Astrocyte (in vitro differentiated cells and primary cell): ENCODE results near the gene BORCS5. TPM values are rescaled to one million over a fixed set of nuclear protein-coding genes. Genes with fewer than 3 reads are reported as not detected.

Source experiments
- DNase-seq: peaks from one replicate; pipeline ENCODE4 v3.0.0-alpha.2; 2010; ENCODE audit warnings: low read depth
- FAIRE-seq: peaks from 2 replicates; lab custom pipeline; 2011; peaks lifted over from hg19 to GRCh38; lab: Jason Lieb, UNC
- H2AFZ ChIP-seq: 2 replicates; pipeline ENCODE4 v1.6.0; 2012; ENCODE audit warnings: low read depth, low read length, inconsistent platforms
- H3K27ac ChIP-seq: 2 replicates; pipeline ENCODE4 v1.5.1; 2011; ENCODE audit warnings: low read depth, low read length, inconsistent platforms
- H3K27me3 ChIP-seq: 2 replicates; pipeline ENCODE4 v1.6.0; 2011; ENCODE audit warnings: low read length, inconsistent platforms; ENCODE audit not compliant: insufficient read depth
- H3K36me3 ChIP-seq: 2 replicates; pipeline ENCODE4 v1.5.1; 2011; ENCODE audit warnings: low read length, inconsistent platforms; ENCODE audit not compliant: insufficient read depth
- H3K4me1 ChIP-seq: 2 replicates; pipeline ENCODE4 v1.5.1; 2011; ENCODE audit warnings: low read length, inconsistent platforms; ENCODE audit not compliant: insufficient read depth
- H3K4me2 ChIP-seq: 2 replicates; pipeline ENCODE4 v1.6.0; 2012; ENCODE audit warnings: low read length, inconsistent platforms
- H3K4me3 ChIP-seq: 2 replicates; pipeline ENCODE4 v1.5.1; 2011; ENCODE audit warnings: low read depth, mild to moderate bottlenecking, low read length, inconsistent platforms; ENCODE audit not compliant: insufficient read depth
- H3K79me2 ChIP-seq: 2 replicates; pipeline ENCODE4 v1.6.0; 2012; ENCODE audit warnings: mild to moderate bottlenecking, low read length, inconsistent platforms; ENCODE audit not compliant: insufficient read depth
- H3K9ac ChIP-seq: 2 replicates; pipeline ENCODE4 v1.6.0; 2012; ENCODE audit warnings: mild to moderate bottlenecking, low read length, inconsistent platforms
- H3K9me3 ChIP-seq: 2 replicates; pipeline ENCODE4 v1.5.1; 2012; ENCODE audit warnings: low read depth, mild to moderate bottlenecking, low read length, inconsistent platforms; ENCODE audit not compliant: insufficient read depth
- H4K20me1 ChIP-seq: 2 replicates; pipeline ENCODE4 v1.6.0; 2012; ENCODE audit warnings: low read length, inconsistent platforms; ENCODE audit not compliant: insufficient read depth
- H3K27ac Mint-ChIP-seq: one replicate; pipeline ENCODE4 v1.8.0; 2021; ENCODE audit warnings: mild to moderate bottlenecking, mixed read lengths; ENCODE audit not compliant: unreplicated experiment
- H3K27me3 Mint-ChIP-seq: one replicate; pipeline ENCODE4 v1.8.0; 2021; ENCODE audit warnings: low read depth, mixed read lengths; ENCODE audit not compliant: unreplicated experiment
- H3K36me3 Mint-ChIP-seq: one replicate; pipeline ENCODE4 v1.8.0; 2021; ENCODE audit warnings: low read depth, mixed read lengths; ENCODE audit not compliant: unreplicated experiment
- H3K4me1 Mint-ChIP-seq: one replicate; pipeline ENCODE4 v1.8.0; 2021; ENCODE audit warnings: low read depth, mixed read lengths; ENCODE audit not compliant: unreplicated experiment
- H3K4me3 Mint-ChIP-seq: one replicate; pipeline ENCODE4 v1.8.0; 2021; ENCODE audit warnings: mild to moderate bottlenecking, moderate library complexity, mixed read lengths; ENCODE audit not compliant: unreplicated experiment
- H3K9me3 Mint-ChIP-seq: one replicate; pipeline ENCODE4 v1.8.0; 2021; ENCODE audit warnings: mild to moderate bottlenecking, mixed read lengths; ENCODE audit not compliant: unreplicated experiment
- EZH2 ChIP-seq: IDR thresholded peaks from 2 replicates; pipeline ENCODE4 v1.6.1; 2012; ENCODE audit warnings: mild to moderate bottlenecking, low read length, inconsistent platforms; ENCODE audit not compliant: insufficient read depth
- total RNA-seq: library from RNA; stranded (reverse); gene quantifications from 2 replicates; pipeline ENCODE4 v1.2.1, GENCODE V29; 2021
- TF ChIP-seq, protein P1 (sequence below): IDR thresholded peaks from 2 replicates; pipeline ENCODE4 v1.5.1; 2011; ENCODE audit warnings: low read depth, mild to moderate bottlenecking, inconsistent platforms, low read length, moderate library complexity; ENCODE audit not compliant: insufficient read depth

The BORCS5 gene
- total RNA-seq, 1 donor from 2014 or later = 8.1 TPM

DNA sequence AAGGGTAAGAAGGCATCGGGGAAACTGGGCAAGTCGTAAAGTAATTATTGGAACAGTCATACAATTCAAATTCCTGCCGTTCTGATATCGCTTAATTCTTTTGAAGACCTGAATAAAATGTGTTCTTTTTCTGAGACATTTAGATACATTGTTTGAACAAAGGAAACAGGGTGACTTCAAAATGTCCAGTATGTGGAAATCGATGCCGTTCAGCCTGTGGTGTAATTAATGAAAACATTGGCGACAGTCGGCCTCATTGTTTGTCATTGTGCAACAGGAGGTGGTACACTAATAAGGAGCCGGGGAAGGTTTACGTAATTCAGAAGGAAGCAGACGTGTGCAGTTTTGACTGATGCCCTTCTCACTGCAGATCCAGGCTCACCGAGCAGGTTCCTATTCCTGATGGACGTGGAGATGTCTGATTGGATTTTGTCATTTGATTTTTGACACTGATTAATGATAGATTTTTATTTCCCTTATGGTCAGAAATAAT, 92.7 kb downstream of the BORCS5 start:
- H3K4me1 Mint-ChIP-seq = no peaks in the 10 kb centered on the region
- H3K27ac Mint-ChIP-seq = no peak overlapping the region
- Histone ChIP-seq H3K36me3 (no peaks in the 10 kb centered on the region), H4K20me1 (no peaks in the 10 kb centered on the region), H3K9me3 (no peaks in the 10 kb centered on the region), H3K4me1 (no peaks in the 10 kb centered on the region), H3K27me3 (no peaks in the 10 kb centered on the region), H3K4me3 (no peak overlapping the region), H3K4me2 (no peak overlapping the region), H3K9ac (no peak overlapping the region), H2AFZ (no peak overlapping the region), H3K27ac (no peak overlapping the region), H3K79me2 (no peaks in the 10 kb centered on the region)
- TF ChIP-seq EZH2 = no peak
- TF ChIP-seq, protein P1, sequence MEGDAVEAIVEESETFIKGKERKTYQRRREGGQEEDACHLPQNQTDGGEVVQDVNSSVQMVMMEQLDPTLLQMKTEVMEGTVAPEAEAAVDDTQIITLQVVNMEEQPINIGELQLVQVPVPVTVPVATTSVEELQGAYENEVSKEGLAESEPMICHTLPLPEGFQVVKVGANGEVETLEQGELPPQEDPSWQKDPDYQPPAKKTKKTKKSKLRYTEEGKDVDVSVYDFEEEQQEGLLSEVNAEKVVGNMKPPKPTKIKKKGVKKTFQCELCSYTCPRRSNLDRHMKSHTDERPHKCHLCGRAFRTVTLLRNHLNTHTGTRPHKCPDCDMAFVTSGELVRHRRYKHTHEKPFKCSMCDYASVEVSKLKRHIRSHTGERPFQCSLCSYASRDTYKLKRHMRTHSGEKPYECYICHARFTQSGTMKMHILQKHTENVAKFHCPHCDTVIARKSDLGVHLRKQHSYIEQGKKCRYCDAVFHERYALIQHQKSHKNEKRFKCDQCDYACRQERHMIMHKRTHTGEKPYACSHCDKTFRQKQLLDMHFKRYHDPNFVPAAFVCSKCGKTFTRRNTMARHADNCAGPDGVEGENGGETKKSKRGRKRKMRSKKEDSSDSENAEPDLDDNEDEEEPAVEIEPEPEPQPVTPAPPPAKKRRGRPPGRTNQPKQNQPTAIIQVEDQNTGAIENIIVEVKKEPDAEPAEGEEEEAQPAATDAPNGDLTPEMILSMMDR = no peak
- H3K27me3 Mint-ChIP-seq = no peaks in the 10 kb centered on the region
- DNase-seq (no peak), FAIRE-seq (no peak)
- H3K9me3 Mint-ChIP-seq = peaks cover 2% of the 10 kb centered on the region
- peaks cover 4% of the 10 kb centered on the region for H3K36me3 Mint-ChIP-seq
- H3K4me3 Mint-ChIP-seq = no peak overlapping the region

DNA sequence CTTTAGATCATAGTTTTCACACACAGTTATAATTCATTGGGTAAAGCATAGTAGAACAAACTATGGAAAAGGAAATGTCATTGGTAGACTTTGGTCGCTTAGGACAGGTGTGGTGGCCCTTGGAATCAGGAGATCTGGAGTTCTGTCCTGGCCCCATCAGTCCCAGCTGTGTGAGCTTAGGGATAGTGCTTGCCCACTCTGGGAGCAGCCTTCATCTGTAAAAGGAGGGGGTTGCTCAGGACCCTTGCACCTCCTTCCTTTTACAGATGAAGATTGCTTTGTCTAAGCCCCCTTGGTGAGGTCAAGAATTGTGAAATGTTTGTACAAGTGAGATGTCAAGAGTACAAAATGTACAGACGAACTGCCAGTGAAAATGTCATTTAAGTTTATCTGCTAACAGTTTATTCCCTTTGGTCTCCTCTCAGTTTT, 93.2 kb downstream of the BORCS5 start:
- Histone ChIP-seq H3K4me2 (no peak overlapping the region), H3K27me3 (no peaks in the 10 kb centered on the region), H4K20me1 (no peaks in the 10 kb centered on the region), H3K79me2 (no peaks in the 10 kb centered on the region), H3K9me3 (no peaks in the 10 kb centered on the region), H3K27ac (no peak overlapping the region), H3K9ac (no peak overlapping the region), H3K4me3 (no peak overlapping the region), H3K36me3 (no peaks in the 10 kb centered on the region), H2AFZ (no peak overlapping the region), H3K4me1 (no peaks in the 10 kb centered on the region)
- no peak for FAIRE-seq
- TF ChIP-seq EZH2 = no peak
- TF ChIP-seq, protein P1 = no peak
- Mint-ChIP-seq H3K4me3 (no peak overlapping the region), H3K27ac (no peak overlapping the region), H3K9me3 (peaks cover 2% of the 10 kb centered on the region), H3K4me1 (no peaks in the 10 kb centered on the region), H3K36me3 (peaks cover 4% of the 10 kb centered on the region), H3K27me3 (no peaks in the 10 kb centered on the region)
- DNase-seq = no peak

DNA sequence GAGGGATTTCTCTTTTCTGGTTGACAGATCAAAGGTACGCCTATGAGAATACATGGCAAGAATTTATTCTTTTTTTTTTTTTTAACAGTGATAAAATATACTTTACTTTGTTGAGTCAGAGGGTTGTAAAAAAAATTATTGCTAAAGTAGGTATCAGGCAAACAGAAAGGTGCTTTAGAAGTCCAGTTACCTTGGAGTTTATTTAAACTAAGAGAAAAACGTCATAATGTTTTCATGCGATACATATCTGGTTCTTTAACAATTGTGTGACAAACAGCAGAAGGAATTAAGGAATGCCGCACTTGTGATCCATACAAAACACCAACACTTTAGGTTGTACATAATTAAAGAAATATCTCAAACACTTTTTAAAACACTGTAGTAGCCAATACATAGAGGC, 94.2 kb downstream of the BORCS5 start:
- no peaks in the 10 kb centered on the region for H3K79me2 ChIP-seq
- Mint-ChIP-seq H3K27ac (no peak overlapping the region), H3K9me3 (peaks cover 2% of the 10 kb centered on the region), H3K4me3 (no peak overlapping the region), H3K27me3 (no peaks in the 10 kb centered on the region), H3K4me1 (no peaks in the 10 kb centered on the region), H3K36me3 (peaks cover 4% of the 10 kb centered on the region)
- H3K4me2 ChIP-seq = no peak overlapping the region
- H2AFZ ChIP-seq = no peak overlapping the region
- H3K27me3 ChIP-seq = no peaks in the 10 kb centered on the region
- no peaks in the 10 kb centered on the region for H3K36me3 ChIP-seq
- H3K9me3 ChIP-seq = no peaks in the 10 kb centered on the region
- no peak overlapping the region for H3K27ac ChIP-seq
- no peaks in the 10 kb centered on the region for H4K20me1 ChIP-seq
- H3K9ac ChIP-seq = no peak overlapping the region
- no peak for FAIRE-seq
- TF ChIP-seq EZH2 = no peak
- TF ChIP-seq, protein P1 = no peak
- no peaks in the 10 kb centered on the region for H3K4me1 ChIP-seq
- no peak for DNase-seq
- H3K4me3 ChIP-seq = no peak overlapping the region
